Measurements from ENCODE around the gene FAT4. TPM values are rescaled to one million over a fixed set of nuclear protein-coding genes. Genes with fewer than 3 reads are reported as not detected.

FAT4 gene
- total and polyA plus RNA-seq, 2 donors (not counting 3 experiments of a cell fraction or from before 2014, with no cell fraction given), result 16.4 to 39.1 TPM

DNA sequence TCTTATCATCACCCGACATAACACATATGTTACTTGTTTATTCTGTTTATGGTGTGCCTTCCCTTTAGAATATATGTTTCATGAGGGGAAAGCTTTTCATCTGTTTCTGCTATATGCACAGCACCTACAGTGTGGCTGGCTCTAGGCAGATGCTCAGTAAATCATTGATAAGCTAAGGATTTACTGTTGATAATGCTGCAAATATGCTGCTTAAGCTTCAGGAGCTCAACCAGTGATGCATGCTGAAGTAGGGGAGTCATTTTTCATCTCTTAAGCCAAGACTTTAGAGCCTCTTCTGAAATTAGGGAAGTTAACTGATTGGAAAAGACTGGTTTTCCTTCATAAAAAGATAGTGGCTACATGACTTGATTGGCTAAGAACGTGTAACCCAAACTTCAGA, 16.4 kb downstream of the FAT4 start:
- ChIA-PET CTCF (no interaction called here), POLR2A (no interaction called here)
- DNase-seq (ENCODE audit: low read depth, low spot score), result no peak
- Histone ChIP-seq H3K4me1 (ENCODE audit: control insufficient read depth, extremely low read depth, insufficient read depth, low read length) (peaks cover 3% of the 10 kb centered on the region), H3K9me3 (replicated peaks; ENCODE audit: control insufficient read depth, insufficient read depth, low read length) (no peaks in the 10 kb centered on the region), H3K9ac (replicated peaks; ENCODE audit: extremely low read depth, insufficient read depth, low read length) (no peak overlapping the region), H3K4me2 (ENCODE audit: insufficient read depth, low read length) (no peak overlapping the region), H3K27me3 (ENCODE audit: control insufficient read depth in 2 of 2, insufficient read depth in 2 of 2, low read length in 2 of 2) (no peaks in the 10 kb centered on the region), H3K9me1 (replicated peaks; ENCODE audit: control insufficient read depth, extremely low read depth, insufficient read depth, low read length) (no peaks in the 10 kb centered on the region), H3K79me2 (ENCODE audit: control insufficient read depth, insufficient read depth, low read length) (peaks cover 33% of the 10 kb centered on the region), H2AFZ (ENCODE audit: low read depth, low read length) (no peak overlapping the region), H3K27ac (ENCODE audit: insufficient read depth, low read depth, low read length) (no peak overlapping the region), H3K36me3 (ENCODE audit: control insufficient read depth in 2 of 2, extremely low read depth in 1 of 2, insufficient read depth in 2 of 2, low read length in 2 of 2) (no peaks in the 10 kb centered on the region), H3K4me3 (replicated peaks in 1 of 3; ENCODE audit: insufficient read depth in 1 of 3, low read depth in 1 of 3, low read length in 3 of 3) (no peak overlapping the region), H4K20me1 (replicated peaks; ENCODE audit: control insufficient read depth, extremely low read depth, insufficient read depth, low read length) (peaks cover 11% of the 10 kb centered on the region)
- BruUV-seq (replicated peaks), result no TSS peak
- intact Hi-C loops (cut with micrococcal nuclease), result no loop called here
- dilution Hi-C loops (cut with MboI; ENCODE audit: extremely low pct_ligation_motif_present, low sequenced_read_pairs), result no loop called here
- FAIRE-seq, result no peak
- TF ChIP-seq, protein P1, sequence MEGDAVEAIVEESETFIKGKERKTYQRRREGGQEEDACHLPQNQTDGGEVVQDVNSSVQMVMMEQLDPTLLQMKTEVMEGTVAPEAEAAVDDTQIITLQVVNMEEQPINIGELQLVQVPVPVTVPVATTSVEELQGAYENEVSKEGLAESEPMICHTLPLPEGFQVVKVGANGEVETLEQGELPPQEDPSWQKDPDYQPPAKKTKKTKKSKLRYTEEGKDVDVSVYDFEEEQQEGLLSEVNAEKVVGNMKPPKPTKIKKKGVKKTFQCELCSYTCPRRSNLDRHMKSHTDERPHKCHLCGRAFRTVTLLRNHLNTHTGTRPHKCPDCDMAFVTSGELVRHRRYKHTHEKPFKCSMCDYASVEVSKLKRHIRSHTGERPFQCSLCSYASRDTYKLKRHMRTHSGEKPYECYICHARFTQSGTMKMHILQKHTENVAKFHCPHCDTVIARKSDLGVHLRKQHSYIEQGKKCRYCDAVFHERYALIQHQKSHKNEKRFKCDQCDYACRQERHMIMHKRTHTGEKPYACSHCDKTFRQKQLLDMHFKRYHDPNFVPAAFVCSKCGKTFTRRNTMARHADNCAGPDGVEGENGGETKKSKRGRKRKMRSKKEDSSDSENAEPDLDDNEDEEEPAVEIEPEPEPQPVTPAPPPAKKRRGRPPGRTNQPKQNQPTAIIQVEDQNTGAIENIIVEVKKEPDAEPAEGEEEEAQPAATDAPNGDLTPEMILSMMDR (IDR thresholded peaks at IDR 0.05; ENCODE audit: extremely low read depth in 1 of 2, insufficient read depth in 1 of 2, low read depth in 1 of 2, low read length in 2 of 2), result no peak
- TF ChIP-seq GATA2 (IDR thresholded peaks at IDR 0.05; ENCODE audit: insufficient read depth, insufficient read length, low read depth, low read length) (no peak), JUN (IDR thresholded peaks at IDR 0.05; ENCODE audit: borderline replicate concordance, insufficient read depth, insufficient read length, low read depth) (no peak), MYC (IDR thresholded peaks at IDR 0.05; ENCODE audit: low read depth, low read length) (no peak), POLR2A (IDR thresholded peaks at IDR 0.05; ENCODE audit: low read depth, low read length) (no peak), POLR2AphosphoS5 (IDR thresholded peaks at IDR 0.05; ENCODE audit: insufficient read depth, low read depth, low read length) (no peak), FOS (IDR thresholded peaks at IDR 0.05; ENCODE audit: borderline replicate concordance, insufficient read depth, low read length) (no peak), EZH2 (IDR thresholded peaks at IDR 0.05; ENCODE audit: borderline replicate concordance, low read depth, low read length, severe bottlenecking) (no peak)
- TF ChIP-seq, protein P2, sequence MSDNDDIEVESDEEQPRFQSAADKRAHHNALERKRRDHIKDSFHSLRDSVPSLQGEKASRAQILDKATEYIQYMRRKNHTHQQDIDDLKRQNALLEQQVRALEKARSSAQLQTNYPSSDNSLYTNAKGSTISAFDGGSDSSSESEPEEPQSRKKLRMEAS (IDR thresholded peaks at IDR 0.05; ENCODE audit: insufficient read depth, insufficient read length), result no peak
